HUES48 (cell line): ENCODE data around the gene ZNF415.

ENCODE experiments used
- H3K27ac ChIP-seq: one replicate; pipeline ENCODE4 v1.7.0; 2013; ENCODE audit warnings: low read depth, low read length, inconsistent platforms
- H3K27me3 ChIP-seq: 2 replicates; pipeline ENCODE4 v1.6.1; 2013; ENCODE audit warnings: mild to moderate bottlenecking, low read length; ENCODE audit not compliant: control insufficient read depth, insufficient read depth
- H3K36me3 ChIP-seq: 2 replicates; pipeline ENCODE4 v1.6.1; 2013; ENCODE audit warnings: low read length; ENCODE audit not compliant: control insufficient read depth, insufficient read depth
- H3K4me1 ChIP-seq: 2 replicates; pipeline ENCODE4 v1.6.1; 2013; ENCODE audit warnings: mild to moderate bottlenecking, low read length; ENCODE audit not compliant: control insufficient read depth, insufficient read depth
- H3K4me3 ChIP-seq: 2 replicates; pipeline ENCODE4 v1.5.1; 2013; ENCODE audit warnings: mild to moderate bottlenecking, low read depth, low read length
- H3K9ac ChIP-seq: 2 replicates; pipeline ENCODE4 v1.6.1; 2013; ENCODE audit warnings: mild to moderate bottlenecking, low read depth, low read length, moderate library complexity
- H3K9me3 ChIP-seq: 2 replicates; pipeline ENCODE4 v1.6.1; 2013; ENCODE audit warnings: low read length; ENCODE audit not compliant: control insufficient read depth, insufficient read depth

ZNF415 gene

DNA sequence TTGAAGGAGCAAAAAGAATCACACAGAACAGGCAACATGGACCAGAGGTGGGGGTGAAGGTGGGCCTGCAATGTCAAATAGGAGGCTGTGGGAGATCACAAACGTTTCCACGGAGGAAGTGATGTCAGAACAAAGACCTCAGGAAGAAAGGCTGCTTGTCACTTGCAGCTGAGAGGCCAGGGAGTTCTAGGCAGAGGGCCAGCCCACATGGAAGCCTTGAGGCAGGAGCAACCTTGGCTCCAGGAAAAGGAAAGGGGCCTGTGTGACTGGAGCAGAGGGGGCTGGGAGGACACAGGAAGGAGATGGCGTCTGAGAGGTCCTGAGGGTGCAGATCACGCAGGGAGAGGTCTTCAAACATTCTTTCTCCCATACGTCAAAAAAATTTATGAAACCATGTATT, 45.8 kb downstream of the ZNF415 start:
- Histone ChIP-seq H3K9ac (no peak overlapping the region), H3K36me3 (peaks cover 70% of the 10 kb centered on the region)

DNA sequence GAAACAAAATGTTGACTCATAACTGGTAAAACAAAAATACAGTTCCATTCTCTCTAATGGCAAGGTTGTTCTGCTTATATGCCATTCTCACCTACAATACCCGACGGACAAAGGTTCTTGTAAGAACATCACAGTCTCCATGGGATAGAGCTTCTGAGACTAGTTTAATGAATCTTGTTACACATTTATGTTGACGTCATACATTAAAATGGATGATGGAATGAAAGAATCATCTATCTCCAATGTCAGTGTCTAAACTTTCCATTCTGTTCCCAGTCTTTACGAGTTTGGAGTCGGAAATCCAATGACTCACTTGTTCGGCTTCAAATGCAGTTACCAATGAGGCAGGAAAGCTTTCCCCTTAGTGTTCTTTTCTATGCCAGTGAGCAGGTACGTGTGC, 47.2 kb downstream of the ZNF415 start:
- Histone ChIP-seq H3K27ac (no peak overlapping the region), H3K9me3 (no peaks in the 10 kb centered on the region), H3K4me1 (no peaks in the 10 kb centered on the region), H3K36me3 (peaks cover 63% of the 10 kb centered on the region), H3K4me3 (no peak overlapping the region), H3K27me3 (no peaks in the 10 kb centered on the region), H3K9ac (no peak overlapping the region)

More for the DNA sequence above, 45.8 kb downstream of the ZNF415 start:
- no peaks in the 10 kb centered on the region for H3K27me3 ChIP-seq
- H3K27ac ChIP-seq: no peak overlapping the region
- H3K4me3 ChIP-seq: no peak overlapping the region
- no peaks in the 10 kb centered on the region for H3K9me3 ChIP-seq
- H3K4me1 ChIP-seq: peaks cover 5% of the 10 kb centered on the region

DNA sequence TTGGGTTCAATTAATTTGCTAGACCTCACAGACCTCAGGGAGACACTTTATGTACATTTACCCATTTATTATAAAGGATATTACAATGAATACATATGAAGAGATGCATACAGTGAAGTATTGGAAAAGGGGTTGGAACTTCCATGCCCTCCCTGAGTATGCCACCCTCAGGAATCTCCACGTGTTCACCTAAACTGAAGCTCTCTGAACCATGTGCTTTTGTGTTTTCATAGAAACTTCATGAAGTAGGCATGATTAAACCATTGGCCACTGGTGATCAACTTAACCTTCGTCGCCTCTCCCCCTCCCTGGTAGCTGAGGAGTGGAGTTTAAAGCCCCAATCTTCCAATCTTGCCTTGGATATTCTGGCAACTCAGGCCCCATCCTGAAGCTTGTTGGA, 49.8 kb downstream of the ZNF415 start:
- Histone ChIP-seq H3K27ac (no peak overlapping the region), H3K27me3 (no peaks in the 10 kb centered on the region), H3K4me3 (no peak overlapping the region), H3K36me3 (peaks cover 46% of the 10 kb centered on the region), H3K4me1 (no peaks in the 10 kb centered on the region), H3K9ac (no peak overlapping the region), H3K9me3 (no peaks in the 10 kb centered on the region)

- peaks cover 6% of the 10 kb centered on the region; the same call in 1 of the 2 replicates for H3K4me1 ChIP-seq
- no peaks in the 10 kb centered on the region for H3K9me3 ChIP-seq
- H3K27ac ChIP-seq: no peak overlapping the region
- H3K4me3 ChIP-seq: no peak overlapping the region
- H3K27me3 ChIP-seq: no peaks in the 10 kb centered on the region
- no peak overlapping the region for H3K9ac ChIP-seq
- H3K36me3 ChIP-seq: peaks cover 32% of the 10 kb centered on the region
These were observed 53.3 kb downstream of the ZNF415 start for GRCh38 chr19:53079313-53079924.

GRCh38 chr19:53078668-53079067, 54.0 kb downstream of the ZNF415 start:
- no peaks in the 10 kb centered on the region for H3K9me3 ChIP-seq
- no peak overlapping the region for H3K27ac ChIP-seq
- peaks cover 6% of the 10 kb centered on the region; the same call in 1 of the 2 replicates for H3K4me1 ChIP-seq
- H3K36me3 ChIP-seq: peaks cover 33% of the 10 kb centered on the region
- no peaks in the 10 kb centered on the region for H3K27me3 ChIP-seq
- no peak overlapping the region for H3K9ac ChIP-seq
- no peak overlapping the region for H3K4me3 ChIP-seq

DNA sequence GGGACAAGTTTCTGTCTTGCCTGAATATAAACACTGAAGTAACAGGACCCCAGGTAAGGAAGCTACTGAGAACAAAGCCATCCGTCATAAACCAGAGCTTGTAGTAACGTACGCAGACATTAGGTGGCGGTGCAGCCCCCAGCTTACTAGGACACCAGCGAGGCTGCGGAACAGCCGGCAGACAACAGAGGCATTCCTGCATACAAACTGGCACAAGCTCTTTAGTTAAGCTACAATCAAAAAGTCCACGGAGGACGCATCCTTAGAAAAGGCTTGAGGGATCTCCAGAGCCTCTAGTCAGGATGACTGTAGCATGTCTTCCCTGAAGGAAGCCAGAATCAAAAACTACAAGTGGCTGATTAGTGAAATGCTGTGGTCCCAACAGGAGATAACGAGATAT, 55.7 kb downstream of the ZNF415 start:
- Histone ChIP-seq H3K4me3 (no peak overlapping the region), H3K9me3 (no peaks in the 10 kb centered on the region; the same call in none of the 2 replicates), H3K9ac (no peak overlapping the region), H3K27ac (peak overlapping the region; percentile 69), H3K4me1 (peaks cover 6% of the 10 kb centered on the region; the same call in 1 of the 2 replicates), H3K36me3 (peaks cover 36% of the 10 kb centered on the region), H3K27me3 (no peaks in the 10 kb centered on the region)

GRCh38 chr19:53068834-53069233, 63.9 kb downstream of the ZNF415 start:
- Histone ChIP-seq H3K4me1 (no peaks in the 10 kb centered on the region), H3K4me3 (no peak overlapping the region), H3K9me3 (peaks cover 45% of the 10 kb centered on the region), H3K27me3 (no peaks in the 10 kb centered on the region), H3K36me3 (peaks cover 65% of the 10 kb centered on the region), H3K27ac (no peak overlapping the region), H3K9ac (no peak overlapping the region)

GRCh38 chr19:53068199-53068598, 64.5 kb downstream of the ZNF415 start:
- Histone ChIP-seq H3K27ac (no peak overlapping the region), H3K4me3 (no peak overlapping the region), H3K36me3 (peaks cover 59% of the 10 kb centered on the region), H3K9me3 (peaks cover 46% of the 10 kb centered on the region), H3K4me1 (no peaks in the 10 kb centered on the region), H3K9ac (no peak overlapping the region), H3K27me3 (no peaks in the 10 kb centered on the region)

GRCh38 chr19:53057904-53058580, 74.7 kb downstream of the ZNF415 start:
- Histone ChIP-seq H3K9ac (peak overlapping the region; percentile 42; the same call in 1 of the 2 replicates), H3K27ac (no peak overlapping the region), H3K4me1 (no peaks in the 10 kb centered on the region), H3K27me3 (peaks cover 15% of the 10 kb centered on the region), H3K4me3 (peak overlapping the region; percentile 62), H3K9me3 (peaks cover 6% of the 10 kb centered on the region; the same call in 1 of the 2 replicates), H3K36me3 (no peaks in the 10 kb centered on the region)
